SK-N-MC (cell line): ENCODE results near the gene BOC.

ENCODE experiments used
- DNase-seq: peaks from one replicate; pipeline ENCODE4 v3.0.0-alpha.2; 2011; ENCODE audit warnings: low read depth, low spot score
- H3K27ac ChIP-seq: fragments of 200-600 bp; sonication (generic); 2 replicates; pipeline ENCODE4 v1.5.1; 2016; ENCODE audit warnings: mixed run types
- H3K36me3 ChIP-seq: fragments of 200-600 bp; sonication (generic); 2 replicates; pipeline ENCODE4 v1.6.1; 2017; ENCODE audit warnings: antibody characterized with exemption, low read length, mixed read lengths; ENCODE audit not compliant: insufficient read depth
- H3K4me3 ChIP-seq: fragments of 200-600 bp; sonication (generic); 2 replicates; pipeline ENCODE4 v1.5.1; 2016
- H3K9ac ChIP-seq: fragments of 200-600 bp; sonication (generic); 2 replicates; pipeline ENCODE4 v1.8.0; 2017; ENCODE audit warnings: mixed run types, mixed read lengths; ENCODE audit not compliant: insufficient read length
- H3K9me3 ChIP-seq: fragments of 200-600 bp; sonication (generic); 2 replicates; pipeline ENCODE4 v1.6.1; 2017; ENCODE audit warnings: low read depth, mild to moderate bottlenecking, antibody characterized with exemption, low read length, moderate library complexity, mixed read lengths
- EZH2 ChIP-seq: fragments of 200-600 bp; sonication (generic); IDR thresholded peaks from one replicate; pipeline ENCODE4 v1.6.1; 2017; ENCODE audit warnings: antibody characterized with exemption
- FOXP2 ChIP-seq: optimal IDR thresholded peaks from 2 replicates; pipeline ENCODE3; 2011; ENCODE audit warnings: mild to moderate bottlenecking, moderate library complexity; ENCODE audit not compliant: insufficient read depth; ENCODE audit errors: extremely low read length, control extremely low read depth
- POLR2AphosphoS5 ChIP-seq: IDR thresholded peaks from 2 replicates; pipeline ENCODE4 v1.6.1; 2012; ENCODE audit warnings: mild to moderate bottlenecking, low read depth, low read length, borderline replicate concordance

BOC gene

DNA sequence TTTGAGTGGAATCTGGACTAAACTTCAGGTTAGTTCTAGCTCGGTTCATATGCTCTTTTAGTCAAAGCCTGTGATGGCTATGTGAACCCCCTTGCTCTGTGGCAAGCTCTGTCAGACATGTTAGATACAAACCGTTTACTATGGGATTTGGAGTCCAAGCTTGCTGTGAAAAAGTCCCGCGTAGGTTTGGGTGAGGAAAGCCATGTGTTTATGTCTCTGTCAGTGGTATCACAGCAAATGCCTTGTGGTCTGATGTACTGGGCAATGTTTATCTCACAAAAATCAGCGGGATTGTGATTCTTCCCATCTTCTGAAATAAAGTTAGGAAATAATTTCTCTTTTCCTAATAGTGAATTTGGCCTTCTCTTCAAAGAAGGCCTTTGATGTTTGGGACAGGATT, 5.0 kb downstream of the BOC start:
- H3K9me3 ChIP-seq = no peaks in the 10 kb centered on the region
- H3K9ac ChIP-seq = no peak overlapping the region
- no peak overlapping the region for H3K4me3 ChIP-seq
- H3K36me3 ChIP-seq = no peaks in the 10 kb centered on the region
- TF ChIP-seq FOXP2 = no peak
- no peak for TF ChIP-seq POLR2AphosphoS5
- TF ChIP-seq EZH2 = no peak
- no peak overlapping the region for H3K27ac ChIP-seq
- DNase-seq = no peak

DNA sequence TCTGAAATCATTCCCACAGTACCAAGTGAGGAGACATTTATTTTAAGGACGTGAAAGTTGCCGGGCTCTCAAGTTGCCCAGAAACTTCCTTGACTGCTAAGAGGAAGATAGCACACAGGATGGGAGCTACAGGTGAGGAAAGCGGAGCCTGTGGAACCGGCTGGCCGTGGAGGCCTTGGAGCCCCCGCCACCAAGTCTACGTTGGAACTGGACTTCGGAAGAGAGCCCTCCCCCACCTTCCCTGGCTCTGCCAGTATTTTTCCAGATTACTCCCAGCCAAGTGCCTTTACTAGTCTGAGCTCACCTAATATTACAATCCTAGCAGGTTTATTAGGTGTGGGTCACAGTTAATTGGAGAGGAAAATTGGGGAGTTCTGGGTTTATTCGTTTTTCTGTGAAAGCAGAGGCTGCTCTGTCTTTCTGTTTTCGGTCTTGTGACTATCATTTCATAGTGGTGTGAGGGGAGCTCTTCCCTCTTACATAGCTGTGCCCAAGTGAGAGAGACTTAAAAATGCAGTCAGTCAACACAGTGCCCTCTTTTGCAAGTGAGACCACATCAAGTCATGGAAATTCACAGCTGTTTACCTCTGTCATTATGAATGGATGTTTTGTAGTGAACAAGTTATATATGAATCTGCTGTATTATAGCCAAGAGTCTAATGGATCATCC, 6.8 kb downstream of the BOC start:
- no peak overlapping the region for H3K27ac ChIP-seq
- no peak for DNase-seq
- H3K36me3 ChIP-seq = no peaks in the 10 kb centered on the region
- H3K9me3 ChIP-seq = no peaks in the 10 kb centered on the region
- H3K4me3 ChIP-seq = no peak overlapping the region
- H3K9ac ChIP-seq = no peak overlapping the region
- TF ChIP-seq POLR2AphosphoS5 = no peak
- no peak for TF ChIP-seq FOXP2
- TF ChIP-seq EZH2 = no peak

DNA sequence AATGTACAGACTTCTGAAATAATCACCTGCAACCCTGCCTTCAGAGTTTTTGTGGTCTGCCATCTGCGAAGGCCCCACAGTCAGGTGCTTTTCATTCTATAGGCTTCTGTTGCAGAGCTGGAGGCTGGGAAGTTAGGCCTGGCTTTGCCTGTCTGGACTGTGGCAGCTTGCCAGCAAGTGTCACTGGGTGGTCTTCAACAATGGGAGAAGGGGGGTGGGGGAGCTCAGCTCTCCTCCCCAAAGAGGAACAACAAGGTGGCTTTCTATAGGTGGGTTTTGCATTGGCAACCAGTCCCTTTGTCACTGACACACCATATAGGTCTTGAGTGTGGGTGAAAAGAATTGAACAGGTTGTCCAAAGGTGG, 7.3 kb downstream of the BOC start:
- H3K36me3 ChIP-seq = no peaks in the 10 kb centered on the region
- DNase-seq = no peak
- TF ChIP-seq POLR2AphosphoS5 (no peak), FOXP2 (no peak), EZH2 (no peak)
- no peaks in the 10 kb centered on the region for H3K9me3 ChIP-seq
- no peak overlapping the region for H3K27ac ChIP-seq
- H3K4me3 ChIP-seq = no peak overlapping the region
- no peak overlapping the region for H3K9ac ChIP-seq

DNA sequence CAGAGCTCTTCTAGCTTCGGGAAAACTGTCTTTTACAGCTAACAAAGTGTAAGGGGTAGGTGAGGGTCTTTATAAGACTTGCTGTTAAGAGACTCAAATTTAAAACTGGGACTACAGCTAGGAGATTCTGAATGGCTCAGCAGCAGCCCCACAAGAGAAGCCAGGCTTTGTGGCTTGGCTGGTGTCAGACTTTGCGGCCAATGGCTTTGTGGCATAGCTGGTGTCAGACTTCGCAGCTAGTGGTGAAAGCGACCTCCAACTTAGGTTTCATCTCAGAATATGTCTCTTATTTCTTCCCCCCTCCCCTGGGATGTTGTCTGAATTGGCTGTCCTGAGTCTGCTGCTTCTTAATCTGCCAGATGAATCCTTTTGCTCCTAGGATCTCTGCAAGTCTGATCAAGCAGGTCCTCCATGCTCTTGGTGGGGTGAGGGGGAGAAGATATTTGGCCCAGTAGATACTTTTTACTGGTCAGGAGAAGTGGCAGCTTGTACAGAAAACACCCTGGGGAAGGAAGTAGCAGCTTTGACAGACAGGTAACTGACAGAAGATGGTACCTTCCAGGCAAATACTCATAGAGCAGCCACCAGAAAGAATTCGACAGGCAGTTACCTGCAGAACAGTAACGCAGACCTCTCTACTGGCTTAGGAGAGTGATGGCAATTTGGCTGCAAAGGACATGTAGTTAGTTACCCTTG, 8.4 kb downstream of the BOC start:
- TF ChIP-seq EZH2 = no peak
- no peak for TF ChIP-seq POLR2AphosphoS5
- no peak for TF ChIP-seq FOXP2
- Histone ChIP-seq H3K27ac (no peak overlapping the region), H3K36me3 (no peaks in the 10 kb centered on the region), H3K9me3 (no peaks in the 10 kb centered on the region), H3K9ac (no peak overlapping the region), H3K4me3 (no peak overlapping the region)
- no peak for DNase-seq

DNA sequence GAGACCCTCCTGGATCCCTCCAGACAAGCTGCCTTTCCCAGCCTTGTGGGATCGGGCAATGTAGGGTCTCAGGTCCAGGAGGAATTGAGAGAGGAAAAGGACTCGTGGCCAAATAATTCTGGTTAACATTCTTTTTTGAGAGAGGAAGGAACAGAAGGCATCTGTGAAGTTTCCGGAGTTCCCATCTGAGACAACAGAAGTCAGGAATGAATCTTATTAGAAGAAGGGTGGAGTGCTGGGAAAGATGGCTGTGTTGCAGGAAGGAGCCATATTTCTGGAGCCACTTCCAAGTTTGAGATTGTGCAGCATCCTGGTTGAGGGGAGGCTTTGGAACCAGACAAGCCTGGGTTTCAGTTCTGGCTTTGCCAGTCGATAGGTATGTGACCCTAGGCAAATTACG, 9.4 kb downstream of the BOC start:
- no peak for DNase-seq
- TF ChIP-seq FOXP2 (no peak), POLR2AphosphoS5 (no peak), EZH2 (no peak)

DNA sequence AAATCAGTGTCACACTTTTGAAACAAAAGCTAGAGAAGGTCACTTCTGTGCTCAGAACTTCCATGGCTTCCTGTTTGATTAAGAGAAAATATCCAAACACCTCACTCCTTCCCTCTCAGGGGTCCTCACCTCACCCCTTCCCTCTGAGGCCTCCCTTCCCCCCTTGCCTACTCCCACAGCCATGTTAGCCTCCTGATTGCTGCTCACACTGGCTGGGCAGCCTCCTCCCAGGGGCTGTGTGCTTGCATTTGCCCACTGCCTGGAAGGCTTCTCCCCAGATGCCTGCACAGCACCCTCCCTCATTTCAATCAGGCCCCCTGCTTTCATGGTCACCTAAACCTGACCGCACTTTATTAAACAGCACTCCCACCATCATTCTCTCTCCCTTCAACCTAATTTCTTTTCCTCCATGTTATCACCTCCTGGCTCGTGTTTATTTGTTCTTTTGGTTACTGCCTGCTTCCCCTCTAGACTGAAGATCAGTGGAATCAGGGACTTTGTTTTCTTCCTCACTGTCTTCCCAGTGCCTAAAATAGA, 10.4 kb downstream of the BOC start:
- Histone ChIP-seq H3K9me3 (no peaks in the 10 kb centered on the region), H3K4me3 (no peak overlapping the region), H3K9ac (no peak overlapping the region), H3K27ac (no peak overlapping the region), H3K36me3 (no peaks in the 10 kb centered on the region)
- TF ChIP-seq FOXP2 (no peak), POLR2AphosphoS5 (no peak), EZH2 (no peak)
- DNase-seq = no peak

More for the DNA sequence above, 9.4 kb downstream of the BOC start:
- H3K4me3 ChIP-seq = no peak overlapping the region
- H3K9me3 ChIP-seq = no peaks in the 10 kb centered on the region
- no peak overlapping the region for H3K9ac ChIP-seq
- H3K27ac ChIP-seq = no peak overlapping the region
- H3K36me3 ChIP-seq = no peaks in the 10 kb centered on the region

DNA sequence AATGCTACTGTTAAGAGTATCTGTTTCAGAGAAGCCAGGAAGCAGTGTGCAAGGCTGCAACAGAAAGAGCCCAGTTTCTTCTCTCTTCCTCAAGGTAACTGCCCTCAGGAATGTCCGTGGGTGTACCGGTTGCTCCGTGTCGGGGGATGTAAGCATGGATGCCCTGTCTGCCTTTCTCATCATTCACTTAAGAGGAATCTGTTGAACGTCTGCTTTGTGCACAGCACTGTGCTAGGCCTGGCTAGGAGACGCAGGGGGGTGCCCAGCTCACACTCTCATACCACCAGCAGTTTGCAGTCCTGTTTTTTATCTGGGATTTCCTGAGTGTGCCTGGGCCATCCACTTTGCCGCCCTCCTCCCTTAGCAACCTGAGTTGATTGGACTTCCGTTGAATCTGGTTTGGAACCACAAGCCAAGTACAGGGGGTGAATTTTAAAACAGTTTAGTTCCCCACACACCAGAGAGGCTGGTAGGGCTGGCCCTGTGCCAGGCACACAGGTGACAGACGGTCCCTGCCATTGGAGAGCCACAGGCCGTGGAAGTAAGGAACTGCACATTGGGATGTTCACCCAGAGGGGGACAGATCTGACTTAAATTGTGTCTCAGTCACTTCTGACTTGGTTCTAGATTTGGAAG, 11.2 kb downstream of the BOC start:
- no peaks in the 10 kb centered on the region for H3K9me3 ChIP-seq
- TF ChIP-seq EZH2 (no peak), FOXP2 (no peak), POLR2AphosphoS5 (no peak)
- no peak overlapping the region for H3K4me3 ChIP-seq
- no peak overlapping the region for H3K9ac ChIP-seq
- DNase-seq = no peak
- no peak overlapping the region for H3K27ac ChIP-seq
- H3K36me3 ChIP-seq = no peaks in the 10 kb centered on the region

DNA sequence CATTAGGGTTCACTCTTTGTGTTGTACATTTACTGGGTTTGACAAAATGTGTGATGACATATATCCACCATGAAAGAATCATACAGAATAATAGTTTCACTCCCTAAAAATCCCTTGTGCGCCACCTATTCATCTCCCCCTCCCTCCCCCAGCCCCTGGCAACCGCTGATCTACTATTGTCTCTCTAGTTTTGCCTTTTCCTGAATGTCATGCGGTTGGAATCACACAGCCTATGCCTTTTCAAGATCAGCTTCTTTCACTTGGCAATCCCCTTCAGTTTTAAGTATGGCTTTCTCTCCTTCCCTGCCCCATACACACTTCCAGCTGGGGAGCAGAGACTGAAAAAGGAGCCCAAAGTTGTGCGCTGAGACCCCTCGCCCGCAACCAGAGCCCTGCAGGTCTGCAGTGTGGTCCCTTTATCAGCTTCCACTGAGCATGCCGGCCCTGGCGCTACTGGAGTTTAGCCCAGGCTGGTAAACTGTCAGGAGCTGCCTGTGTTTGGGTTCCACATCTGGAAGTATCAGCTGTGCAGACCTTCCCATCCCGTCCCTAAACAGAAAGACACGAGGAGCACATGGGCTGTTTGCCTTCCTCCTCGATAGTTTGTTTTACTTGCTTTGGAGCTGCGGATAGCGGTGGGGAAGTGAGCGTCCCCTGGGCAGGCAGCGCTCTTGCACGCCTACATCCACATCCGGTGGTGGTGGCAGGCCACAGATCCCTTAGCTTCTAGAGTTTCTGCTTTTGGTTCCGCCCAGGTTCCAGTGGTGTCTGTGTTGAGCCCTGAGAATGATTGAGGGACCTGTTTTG, 12.3 kb downstream of the BOC start:
- Histone ChIP-seq H3K9me3 (no peaks in the 10 kb centered on the region), H3K9ac (no peak overlapping the region), H3K36me3 (no peaks in the 10 kb centered on the region), H3K4me3 (no peak overlapping the region), H3K27ac (no peak overlapping the region)
- TF ChIP-seq EZH2 (no peak), FOXP2 (no peak), POLR2AphosphoS5 (no peak)
- no peak for DNase-seq
